Measurements from ENCODE around the gene PPP6R3.
"Not testable (repeated sequence)": the region's sequence is repeated elsewhere in the genome, so short reads cannot be mapped to it uniquely, and the experiment has no call there.

The PPP6R3 gene

GRCh38 chr11:68430801-68431200 is 29.8 kb upstream of the PPP6R3 start:
- TF ChIP-seq MYC (IDR thresholded peaks at IDR 0.05; ENCODE audit: low read depth, low read length), result no peak
- TF ChIP-seq MAX (IDR thresholded peaks at IDR 0.05; ENCODE audit: low read depth, low read length), result no peak
- no peak for TF ChIP-seq CTCF (IDR thresholded peaks at IDR 0.05; ENCODE audit: low read depth, low read length)
- TF ChIP-seq POLR2A (IDR thresholded peaks at IDR 0.05; ENCODE audit: extremely low read depth, insufficient read length), result no peak
- H3K4me3 ChIP-seq (ENCODE audit: low read depth, low read length), result no peak overlapping the region
- no peak for DNase-seq (ENCODE audit: low read depth)

GRCh38 chr11:68431984-68432645 is 28.4 kb upstream of the PPP6R3 start:
- no peak for DNase-seq (ENCODE audit: low read depth)
- TF ChIP-seq POLR2A (IDR thresholded peaks at IDR 0.05; ENCODE audit: extremely low read depth, insufficient read length), result no peak
- no peak for TF ChIP-seq MYC (IDR thresholded peaks at IDR 0.05; ENCODE audit: low read depth, low read length)
- no peak for TF ChIP-seq MAX (IDR thresholded peaks at IDR 0.05; ENCODE audit: low read depth, low read length)
- no peak for TF ChIP-seq CTCF (IDR thresholded peaks at IDR 0.05; ENCODE audit: low read depth, low read length)
- H3K4me3 ChIP-seq (ENCODE audit: low read depth, low read length), result no peak overlapping the region

- TF ChIP-seq POLR2A (IDR thresholded peaks at IDR 0.05; ENCODE audit: extremely low read depth, insufficient read length) (no peak), CTCF (IDR thresholded peaks at IDR 0.05; ENCODE audit: low read depth, low read length) (no peak), MYC (IDR thresholded peaks at IDR 0.05; ENCODE audit: low read depth, low read length) (no peak), MAX (IDR thresholded peaks at IDR 0.05; ENCODE audit: low read depth, low read length) (no peak)
- no peak for DNase-seq (ENCODE audit: low read depth)
- H3K4me3 ChIP-seq (ENCODE audit: low read depth, low read length), result no peak overlapping the region
Observed at GRCh38 chr11:68432874-68433273, 27.7 kb upstream of the PPP6R3 start.

- no peak for DNase-seq (ENCODE audit: low read depth)
- TF ChIP-seq MAX (IDR thresholded peaks at IDR 0.05; ENCODE audit: low read depth, low read length) (no peak), POLR2A (IDR thresholded peaks at IDR 0.05; ENCODE audit: extremely low read depth, insufficient read length) (no peak)
Observed at GRCh38 chr11:68433541-68433940, 27.0 kb upstream of the PPP6R3 start.

GRCh38 chr11:68434159-68434558 is 26.4 kb upstream of the PPP6R3 start:
- DNase-seq (ENCODE audit: low read depth); H3K4me3 ChIP-seq (ENCODE audit: low read depth, low read length): not testable (repeated sequence)

More at GRCh38 chr11:68433541-68433940, 27.0 kb upstream of the PPP6R3 start:
- no peak overlapping the region for H3K4me3 ChIP-seq (ENCODE audit: low read depth, low read length)

- TF ChIP-seq CTCF (IDR thresholded peaks at IDR 0.05; ENCODE audit: low read depth, low read length) (no peak), POLR2A (IDR thresholded peaks at IDR 0.05; ENCODE audit: extremely low read depth, insufficient read length) (no peak), MYC (IDR thresholded peaks at IDR 0.05; ENCODE audit: low read depth, low read length) (no peak), MAX (IDR thresholded peaks at IDR 0.05; ENCODE audit: low read depth, low read length) (no peak)
- no peak overlapping the region for H3K4me3 ChIP-seq (ENCODE audit: low read depth, low read length)
- no peak for DNase-seq (ENCODE audit: low read depth)
Observed at GRCh38 chr11:68436162-68436888, 24.2 kb upstream of the PPP6R3 start.
